H1 (cell line): ENCODE results near the gene TC2N.

Experiments
- CTCF ChIP-seq, 3 experiments: IDR thresholded peaks; 1 replicate in 2 of 3; 2 replicates in 1 of 3; pipeline versions ENCODE4 v1.5.1 to v1.6.1; 2011; ENCODE audit warnings: low read length in 3 of 3, mild to moderate bottlenecking in 3 of 3, inconsistent platforms in 2 of 3, low read depth in 1 of 3, moderate library complexity in 1 of 3; ENCODE audit not compliant: insufficient read depth in 1 of 3; ENCODE audit errors: control extremely low read depth in 1 of 3
- EP300 ChIP-seq, 2 experiments: IDR thresholded peaks; 1 replicate in 1 of 2; 2 replicates in 1 of 2; pipeline ENCODE4 v1.6.1; 2011 to 2012; ENCODE audit warnings: low read depth in 2 of 2, low read length in 2 of 2, mild to moderate bottlenecking in 2 of 2, borderline replicate concordance in 1 of 2, inconsistent platforms in 1 of 2, moderate library complexity in 1 of 2
- JUND ChIP-seq: IDR thresholded peaks from 2 replicates; pipeline ENCODE4 v1.6.1; 2011; ENCODE audit warnings: mild to moderate bottlenecking, improper control_type of control experiment, low read length
- SRF ChIP-seq: IDR thresholded peaks from 2 replicates; pipeline ENCODE4 v1.6.1; 2011; ENCODE audit warnings: mild to moderate bottlenecking, low read depth, low read length, moderate library complexity

GRCh38 chr14:91885839-91886238 lies 18.5 kb upstream of the TC2N start:
- TF ChIP-seq EP300 (IDR thresholded peaks at IDR 0.05; ENCODE audit: borderline replicate concordance in 1 of 2, low read depth in 2 of 2, low read length in 2 of 2) (no peak), SRF (no peak), JUND (no peak), CTCF (IDR thresholded peaks at IDR 0.05; ENCODE audit: control extremely low read depth in 1 of 3, insufficient read depth in 1 of 3, low read depth in 1 of 3, low read length in 3 of 3) (no peak)
